A549 treated with CORT108297 at 1 μM for 4 hours (cell line): ENCODE data around the gene CDK5. TPM values are rescaled to one million over a fixed set of nuclear protein-coding genes. Genes with fewer than 3 reads are reported as not detected.

ENCODE experiments used
- total RNA-seq: library from RNA; stranded (reverse); fragments of 200-300 nt; extraction: Qiagen RNA extraction; gene quantifications from 5 replicates; pipeline ENCODE4 v1.2.3, GENCODE V29; 2022

Gene CDK5
- total RNA-seq = 32.6 to 37.1 TPM (median 34.0 TPM) in 5 replicates

DNA sequence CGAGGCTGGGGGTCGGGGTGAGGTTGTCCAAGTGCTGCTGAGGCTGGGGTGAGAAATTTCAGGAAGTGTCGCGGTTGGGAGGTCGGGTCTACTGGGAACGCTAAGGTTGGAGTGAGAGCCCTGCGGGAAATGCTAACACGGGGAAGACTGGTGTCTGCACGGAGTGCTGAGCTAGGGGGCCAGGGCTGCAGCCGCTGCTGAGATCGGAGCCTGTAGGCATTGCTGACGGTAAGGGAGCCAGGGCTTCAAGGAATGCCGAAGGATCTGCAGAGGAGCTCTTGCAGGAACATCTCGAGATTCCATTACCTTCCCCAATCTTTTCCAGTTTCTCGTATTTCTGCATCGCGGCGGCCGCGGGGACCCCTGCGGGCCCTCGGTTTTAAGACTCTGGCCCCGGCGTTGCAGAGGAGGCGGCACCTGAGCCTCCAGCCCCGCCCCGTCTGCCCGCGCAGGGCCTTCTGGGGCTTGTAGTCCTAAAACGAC is at the start of gene CDK5:
Gene CDK5 (minus strand): TSS at position 392 of the 483 bp plus-strand sequence. CDS start 49 bp downstream, at position 343.

DNA sequence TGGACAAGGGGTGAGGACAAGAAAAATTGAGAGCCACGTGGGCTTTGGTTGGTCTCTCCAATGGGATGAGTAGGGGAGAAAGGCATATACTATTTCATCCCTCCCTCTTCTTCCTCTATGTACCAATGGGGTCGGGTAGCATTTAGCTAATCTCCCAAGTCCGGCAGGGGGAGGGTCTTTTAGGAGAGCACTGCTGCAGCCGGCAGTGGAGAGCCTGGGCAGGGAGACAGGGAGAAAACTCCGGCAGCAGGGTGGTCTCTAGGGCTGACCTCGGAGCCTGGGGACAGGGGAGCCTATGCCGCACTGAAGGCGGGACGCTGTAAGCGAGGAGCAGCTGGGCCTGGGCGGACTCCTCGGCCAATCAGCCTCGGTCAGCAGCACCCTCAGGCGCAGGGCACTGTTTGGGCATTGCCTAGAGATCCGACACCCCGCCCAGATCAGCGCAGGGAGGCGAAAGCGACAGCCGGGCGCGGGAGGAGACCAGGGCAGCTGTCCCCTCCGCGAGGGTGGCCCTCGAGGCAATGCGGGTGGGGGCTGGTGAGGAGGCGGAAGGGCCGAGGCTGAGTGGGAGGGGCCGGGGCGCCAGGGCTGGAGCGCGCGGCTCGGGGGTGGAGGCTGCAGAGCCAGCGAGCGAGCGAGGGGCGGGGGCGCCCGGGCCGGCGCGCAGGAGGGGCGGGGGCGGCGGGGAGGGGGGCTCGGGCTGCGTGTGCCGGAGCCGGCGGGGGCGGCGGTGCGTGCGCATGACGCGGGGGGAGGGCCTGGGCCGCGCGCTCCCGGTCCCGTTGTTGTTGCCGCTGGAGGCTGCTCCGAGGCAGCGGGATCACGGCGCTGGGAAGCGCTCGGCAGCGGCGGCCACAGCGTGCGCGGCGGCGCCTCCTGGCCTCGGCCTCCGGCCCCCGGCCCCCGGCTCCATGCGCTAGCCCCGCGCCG is 28.3 kb upstream of the CDK5 start, which contains the start of gene AGAP3:
Gene AGAP3 (plus strand): TSS at position 785 of the 930 bp plus-strand sequence. CDS start 267 bp downstream, outside the sequence.

DNA sequence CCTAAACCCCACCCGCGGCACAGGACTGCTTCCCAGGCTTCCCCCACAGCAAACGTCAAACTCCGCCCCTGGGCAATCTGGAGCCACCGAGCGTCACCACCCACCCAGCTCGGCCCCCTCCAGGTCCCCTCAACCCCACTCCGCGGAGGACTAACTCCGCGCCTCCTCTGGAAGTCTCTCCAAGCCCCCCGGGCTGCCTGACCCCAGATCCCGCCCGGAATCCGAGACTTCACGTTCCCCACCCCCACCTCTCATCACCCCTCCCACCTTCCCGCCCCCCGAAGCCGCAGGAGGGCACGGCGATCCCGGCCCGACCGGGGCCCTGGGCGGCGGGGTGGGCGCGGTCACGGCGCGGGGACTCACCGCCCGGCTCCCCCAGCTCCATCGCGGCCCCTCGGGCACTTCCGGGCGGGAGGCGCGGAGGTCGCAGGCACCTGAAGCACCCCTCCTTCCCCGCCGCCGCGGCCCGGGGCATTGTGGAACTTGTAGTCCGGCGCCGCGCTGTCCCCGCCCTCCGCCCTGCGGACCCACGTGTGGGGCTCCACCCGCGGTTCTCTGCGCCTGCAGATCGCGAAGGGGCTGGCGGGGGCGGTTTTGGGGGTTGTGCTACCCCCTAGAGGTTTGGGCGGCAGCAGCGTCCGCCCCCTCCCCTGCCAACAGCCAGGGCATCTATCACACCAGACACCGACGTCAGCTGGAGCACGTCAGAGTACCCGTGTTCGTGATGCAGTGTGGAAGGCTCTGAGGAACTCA is 25.6 kb upstream of the CDK5 start, which contains the start of gene TMUB1:
Gene TMUB1 (minus strand): TSS at position 423 of the 753 bp plus-strand sequence. CDS start 930 bp downstream, outside the sequence.

DNA sequence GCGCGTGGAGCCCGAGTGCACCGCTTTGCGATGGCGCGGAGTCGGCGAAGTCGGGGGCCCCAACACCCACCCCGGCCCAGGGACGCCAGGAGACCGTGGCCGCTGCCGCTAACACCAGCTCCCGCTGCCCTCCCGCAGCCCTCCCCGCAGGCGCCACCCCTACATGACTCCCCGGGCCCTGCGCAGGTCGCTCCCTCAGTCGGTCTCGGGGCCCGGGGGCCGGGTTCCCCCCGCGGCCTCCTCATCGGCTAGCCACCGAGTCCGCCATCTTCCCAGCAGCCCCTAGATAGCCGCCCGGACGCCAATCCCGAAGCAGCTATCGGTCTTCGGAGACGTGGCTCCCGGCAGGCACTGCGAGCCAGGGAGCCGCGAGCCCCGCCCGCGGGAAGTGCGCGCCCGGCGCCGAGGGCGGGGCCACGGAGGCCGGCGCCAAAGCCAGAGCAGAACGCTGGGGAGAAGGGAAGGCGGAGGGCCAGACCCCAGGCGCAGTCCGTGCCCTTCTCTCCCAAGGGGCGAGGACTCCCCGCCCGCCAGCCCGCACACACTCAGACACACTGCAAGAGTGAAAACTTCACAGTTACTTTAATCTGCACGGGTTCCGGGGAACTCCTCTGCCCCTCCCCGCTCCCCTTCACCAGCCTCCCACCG is 22.9 kb upstream of the CDK5 start, which contains the start of gene FASTK:
Gene FASTK (minus strand): TSS at position 288 of the 648 bp plus-strand sequence. CDS start 43 bp downstream, at position 245.

DNA sequence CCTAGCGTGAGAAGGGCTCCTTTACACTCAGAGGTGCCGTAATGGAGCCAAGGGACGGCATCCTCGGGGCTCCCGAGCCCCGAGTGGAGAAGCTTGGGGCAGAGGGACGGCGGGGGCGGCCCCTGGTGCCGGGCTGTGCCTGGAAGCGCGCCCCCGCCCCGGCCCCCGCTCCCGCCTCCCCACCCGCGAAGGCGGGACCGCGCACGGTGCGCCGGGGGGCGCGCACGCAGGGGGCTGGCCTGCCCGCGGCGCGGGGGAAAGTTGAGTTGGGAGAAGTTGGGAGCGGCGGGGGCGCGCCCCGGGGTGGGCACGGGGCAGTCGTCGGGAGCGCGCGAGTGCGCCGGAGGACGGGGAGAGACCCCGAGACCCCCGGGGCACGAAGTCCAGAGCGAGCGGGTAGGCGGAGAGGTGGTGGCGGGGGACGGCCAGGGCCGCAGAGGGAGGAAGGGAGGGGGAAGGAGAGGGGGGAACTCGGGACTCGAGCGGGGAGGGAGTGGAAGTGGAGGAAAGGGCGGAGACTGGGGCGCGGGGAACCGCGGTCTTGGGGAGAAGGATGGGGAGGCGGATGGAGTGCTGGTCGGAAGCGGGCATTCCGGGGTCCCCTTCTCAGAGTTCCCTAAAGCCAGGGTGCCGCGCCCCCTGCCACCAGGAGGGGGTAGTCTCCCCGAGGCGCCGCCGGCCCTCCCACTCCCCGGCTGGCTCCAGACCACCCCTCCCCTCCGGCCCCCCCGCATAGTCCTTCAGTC is 1.8 kb upstream of the CDK5 start, which contains the start of gene SLC4A2:
Gene SLC4A2 (plus strand): TSS at position 223 of the 746 bp plus-strand sequence. CDS start 2,399 bp downstream, outside the sequence.

DNA sequence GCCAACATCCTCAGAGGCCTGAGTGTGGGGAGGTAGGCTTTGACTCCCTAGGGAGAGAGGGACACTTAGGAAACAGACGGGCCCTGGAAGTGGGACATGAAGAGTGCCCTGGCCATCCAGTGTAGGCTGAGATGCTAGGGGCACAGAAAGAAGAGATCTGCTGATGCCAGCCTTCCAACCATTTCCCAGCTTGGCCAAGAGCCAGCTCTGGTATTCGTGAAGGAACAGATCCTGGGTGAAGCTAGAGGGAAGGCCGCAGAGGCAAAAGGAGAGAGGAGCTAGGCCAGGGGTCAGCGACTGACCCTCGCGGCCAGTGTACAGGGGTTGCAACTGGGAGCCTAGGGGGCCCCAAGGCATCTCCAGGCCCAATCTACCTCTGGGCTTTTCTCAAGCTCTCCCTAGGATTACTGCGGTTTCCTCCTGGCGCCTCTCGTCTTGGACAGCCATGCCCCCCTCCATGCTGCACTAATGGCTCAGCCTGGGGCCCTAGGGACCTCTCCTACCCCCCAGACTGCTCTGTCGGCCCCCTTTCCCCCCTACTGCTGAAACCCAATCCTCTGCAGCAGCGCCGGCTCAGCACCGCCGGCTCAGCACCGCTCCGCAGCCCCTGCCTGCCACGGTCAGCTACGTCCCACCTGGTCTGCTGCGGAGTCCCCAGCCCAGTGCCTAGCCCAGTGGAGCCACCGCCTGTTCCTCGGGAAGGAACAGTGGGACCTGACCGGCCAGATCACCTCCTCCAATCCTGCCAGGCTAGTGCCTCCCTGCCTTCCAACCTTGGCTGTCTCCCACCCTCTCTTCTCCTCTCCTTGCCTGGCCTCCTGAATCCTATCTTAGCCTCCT is 9.5 kb downstream of the CDK5 start, which contains the start of gene ASIC3:
Gene ASIC3 (plus strand): TSS at position 556 of the 840 bp plus-strand sequence. CDS start 355 bp downstream, outside the sequence.

DNA sequence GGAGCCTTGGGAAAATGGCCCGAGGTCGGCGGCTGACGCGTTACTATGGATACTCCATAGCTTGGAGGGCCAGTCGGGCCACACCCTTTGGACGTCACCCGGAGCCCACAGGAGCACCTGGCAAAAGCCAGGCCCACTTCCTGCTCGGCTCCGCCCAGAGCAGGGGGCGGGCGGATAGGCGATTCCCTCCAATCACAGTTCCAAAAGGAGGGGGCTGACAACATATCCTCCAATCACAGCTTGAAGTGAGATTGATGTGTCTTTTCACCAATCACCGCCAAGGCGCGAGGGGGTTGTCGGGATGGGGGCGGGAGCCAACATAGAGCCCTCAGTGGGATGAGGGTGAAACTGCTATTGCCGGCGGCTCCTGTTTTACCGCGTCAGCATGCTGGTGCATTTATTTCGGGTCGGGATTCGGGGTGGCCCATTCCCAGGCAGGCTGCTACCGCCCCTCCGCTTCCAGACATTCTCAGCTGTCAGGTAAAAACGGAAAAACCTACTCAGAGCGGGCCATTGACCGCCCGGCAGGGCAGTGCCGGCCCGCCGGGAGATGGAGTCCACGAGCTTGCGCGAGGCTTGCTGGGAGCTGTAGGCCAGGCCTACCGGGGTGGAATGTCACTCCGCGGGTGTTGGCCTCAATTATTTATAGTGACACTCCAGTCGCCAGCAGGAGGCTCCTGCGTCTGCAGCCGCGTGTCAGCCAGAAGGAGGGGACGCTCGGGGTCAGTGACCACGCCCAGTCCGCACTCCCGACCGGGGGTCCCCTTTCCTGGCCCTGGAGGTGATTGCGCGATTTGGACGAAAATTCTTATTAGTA is 29.4 kb downstream of the CDK5 start, which contains the start of gene ABCB8:
Gene ABCB8 (plus strand): TSS at position 320 of the 817 bp plus-strand sequence. CDS start 66 bp downstream, at position 386.

DNA sequence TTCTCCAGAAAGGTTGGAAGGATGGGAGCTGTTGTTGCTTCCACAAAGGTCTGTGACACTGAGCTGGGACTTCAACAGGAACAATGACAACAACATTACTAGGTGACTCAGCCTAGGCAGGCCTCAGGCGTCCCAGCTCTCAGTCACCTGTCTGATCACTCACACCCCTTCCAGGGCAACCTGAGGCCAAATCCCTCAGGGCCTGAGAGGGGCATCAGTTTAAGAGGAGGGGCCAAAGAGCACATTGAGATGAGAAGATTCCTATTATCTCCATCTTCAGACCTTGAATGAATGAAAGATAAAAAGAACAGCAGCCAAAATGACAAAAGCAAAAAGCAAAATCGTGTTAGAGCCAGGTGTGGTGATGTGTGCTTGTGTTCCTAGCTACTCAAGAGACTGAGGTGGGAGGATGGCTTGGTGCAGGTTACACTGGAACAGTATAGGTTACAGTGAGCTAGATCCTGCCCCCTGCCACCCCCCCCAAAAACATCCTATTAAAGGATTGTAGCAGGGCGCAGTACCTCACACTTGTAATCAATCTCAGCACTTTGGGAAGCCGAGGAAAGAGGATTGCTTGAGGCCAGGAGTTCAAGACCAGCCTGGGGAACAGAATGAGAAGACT is 33.2 kb downstream of the CDK5 start, which contains the start of gene ATG9B:
Gene ATG9B (minus strand): TSS at position 60 of the 622 bp plus-strand sequence. CDS start 71 bp downstream, outside the sequence.

Other genes with a start within 250 kb of the CDK5 start
- gene AOC1, start 205.4 kb downstream of the CDK5 start, total RNA-seq = not detected in 5 replicates
- 0.38 to 0.64 TPM (median 0.42 TPM) in 5 replicates for gene KCNH2, start 79.6 kb downstream of the CDK5 start, total RNA-seq
- 0.22 to 0.65 TPM (median 0.42 TPM) in 5 replicates for gene NOS3, start 66.9 kb downstream of the CDK5 start, total RNA-seq
- 0.16 to 0.73 TPM (median 0.55 TPM) in 5 replicates for gene ATG9B, start 33.4 kb downstream of the CDK5 start, total RNA-seq
- 33.1 to 55.2 TPM (median 52.6 TPM) in 5 replicates for gene ABCB8, start 29.4 kb downstream of the CDK5 start, total RNA-seq
- 4.3 to 12.9 TPM (median 10.4 TPM) in 5 replicates for gene ASIC3, start 9.4 kb downstream of the CDK5 start, total RNA-seq
- gene SLC4A2, start 1.7 kb upstream of the CDK5 start, total RNA-seq = 191 to 306 TPM (median 300 TPM) in 5 replicates
- 52.6 to 89.4 TPM (median 82.4 TPM) in 5 replicates for gene FASTK, start 22.9 kb upstream of the CDK5 start, total RNA-seq
- 36.3 to 61.2 TPM (median 59.4 TPM) in 5 replicates for gene TMUB1, start 25.6 kb upstream of the CDK5 start, total RNA-seq
- 43.0 to 72.3 TPM (median 69.5 TPM) in 5 replicates for gene AGAP3, start 28.6 kb upstream of the CDK5 start, total RNA-seq
- 0.10 to 0.18 TPM in 2 of 5 replicates, not detected in the others for gene GBX1, start 109.8 kb upstream of the CDK5 start, total RNA-seq
- gene ASB10, start 129.4 kb upstream of the CDK5 start, total RNA-seq = not detected in 5 replicates
- gene H2BK1, start 152.6 kb upstream of the CDK5 start, total RNA-seq = not detected in 5 replicates
- 61.4 to 67.5 TPM (median 66.9 TPM) in 5 replicates for gene ABCF2, start 169.3 kb upstream of the CDK5 start, total RNA-seq
- gene CHPF2, start 174.6 kb upstream of the CDK5 start, total RNA-seq = 38.2 to 52.9 TPM (median 47.8 TPM) in 5 replicates
- 8.6 to 12.4 TPM (median 10.4 TPM) in 5 replicates for gene SMARCD3, start 190.8 kb upstream of the CDK5 start, total RNA-seq